H1 (cell line): ENCODE results near the gene TUBA3D. TPM values are rescaled to one million over a fixed set of nuclear protein-coding genes. Genes with fewer than 3 reads are reported as not detected.
"Not testable (repeated sequence)": the region's sequence is repeated elsewhere in the genome, so short reads cannot be mapped to it uniquely, and the experiment has no call there.

Source experiments
- CTCF ChIA-PET: fragments of 300-600 bp; sonication (Branson Sonifier 250); formaldehyde crosslinking; loops from one replicate; lab custom pipeline; 2021; ENCODE audit not compliant: partially characterized antibody; lab: Charles Lee
- POLR2A ChIA-PET: fragments of 300-600 bp; sonication (Branson Sonifier 250); formaldehyde crosslinking; loops from one replicate; lab custom pipeline; 2021; ENCODE audit warnings: inconsistent platforms; ENCODE audit not compliant: partially characterized antibody; lab: Charles Lee
- DNase-seq, 2 experiments: peaks; one replicate each; pipeline versions ENCODE4 v3.0.0 to v3.0.0-alpha.2; 2010 to 2022; ENCODE audit warnings: low spot score in 2 of 2, low read depth in 1 of 2, mixed read lengths in 1 of 2
- FAIRE-seq: peaks from 2 replicates; lab custom pipeline; 2011; peaks lifted over from hg19 to GRCh38; lab: Jason Lieb, UNC
- H2AFZ ChIP-seq: 2 replicates; pipeline ENCODE4 v1.8.1; 2012; ENCODE audit warnings: low read length, inconsistent platforms
- H2AK5ac ChIP-seq: 2 replicates; pipeline ENCODE4 v1.6.1; 2013; ENCODE audit warnings: low read depth, low read length
- H2BK120ac ChIP-seq: replicated peaks from 2 replicates; pipeline ENCODE3; 2013; ENCODE audit warnings: low read depth, low read length, inconsistent platforms
- H2BK12ac ChIP-seq: 2 replicates; pipeline ENCODE4 v1.6.1; 2013; ENCODE audit warnings: low read depth, low read length
- H2BK15ac ChIP-seq: 2 replicates; pipeline ENCODE4 v1.6.1; 2013; ENCODE audit warnings: low read length
- H2BK20ac ChIP-seq: 2 replicates; pipeline ENCODE4 v1.6.1; 2013; ENCODE audit warnings: low read length
- H2BK5ac ChIP-seq: 2 replicates; pipeline ENCODE4 v1.6.1; 2013; ENCODE audit warnings: low read depth, low read length
- H3K14ac ChIP-seq: 2 replicates; pipeline ENCODE4 v1.6.1; 2013; ENCODE audit warnings: inconsistent platforms; ENCODE audit not compliant: insufficient read length
- H3K18ac ChIP-seq: 2 replicates; pipeline ENCODE4 v1.6.1; 2013; ENCODE audit warnings: low read length; ENCODE audit errors: extremely low read depth
- H3K23ac ChIP-seq: 2 replicates; pipeline ENCODE4 v1.6.1; 2013; ENCODE audit warnings: inconsistent platforms; ENCODE audit not compliant: insufficient read length
- H3K23me2 ChIP-seq: 2 replicates; pipeline ENCODE4 v1.6.1; 2013; ENCODE audit warnings: low read depth, low read length
- H3K27ac ChIP-seq: 2 replicates; pipeline ENCODE4 v1.6.1; 2011; ENCODE audit warnings: low read depth, low read length, inconsistent platforms
- H3K27me3 ChIP-seq, 4 experiments: replicated peaks in 1 of 4; 1 replicate in 1 of 4; 2 replicates in 3 of 4; pipeline versions ENCODE4 v1.6.1 to v1.8.1; 2011 to 2013; ENCODE audit warnings: low read length in 3 of 4, mild to moderate bottlenecking in 3 of 4, inconsistent platforms in 2 of 4, mixed read lengths in 2 of 4, moderate library complexity in 1 of 4; ENCODE audit not compliant: control insufficient read depth in 3 of 4, insufficient read depth in 3 of 4; ENCODE audit errors: extremely low read depth in 1 of 4
- H3K36me3 ChIP-seq, 4 experiments: 2 replicates each; pipeline versions ENCODE4 v1.6.1 to v1.8.1; 2011 to 2013; ENCODE audit warnings: mild to moderate bottlenecking in 4 of 4, low read length in 3 of 4, moderate library complexity in 2 of 4, control low read depth in 1 of 4, inconsistent platforms in 1 of 4; ENCODE audit not compliant: insufficient read depth in 4 of 4, control insufficient read depth in 2 of 4
- H3K4ac ChIP-seq: replicated peaks from 2 replicates; pipeline ENCODE3; 2013; ENCODE audit warnings: low read length, low read depth, mixed read lengths, inconsistent platforms; ENCODE audit not compliant: insufficient read length
- H3K4me1 ChIP-seq, 4 experiments: replicated peaks in 1 of 4; 1 replicate in 1 of 4; 2 replicates in 3 of 4; pipeline versions ENCODE4 v1.6.1 to v1.8.1; 2011 to 2013; ENCODE audit warnings: low read length in 3 of 4, inconsistent platforms in 2 of 4, mixed read lengths in 1 of 4; ENCODE audit not compliant: insufficient read depth in 4 of 4, control insufficient read depth in 3 of 4
- H3K4me2 ChIP-seq, 2 experiments: 2 replicates each; pipeline versions ENCODE4 v1.6.1 to v1.8.1; 2011 to 2013; ENCODE audit warnings: low read depth in 2 of 2, low read length in 2 of 2, control low read depth in 1 of 2, inconsistent platforms in 1 of 2, mild to moderate bottlenecking in 1 of 2; ENCODE audit not compliant: insufficient read depth in 1 of 2
- H3K4me3 ChIP-seq, 4 experiments: fragments of 200-600, 300-600 bp in 1 of 4; sonication (generic), shearing (Covaris generic), sonication (Bioruptor Twin) in 1 of 4; 2 replicates each; pipeline versions ENCODE4 v1.5.1 to v1.8.1; 2011 to 2016; ENCODE audit warnings: low read length in 4 of 4, low read depth in 3 of 4, control low read depth in 2 of 4, inconsistent platforms in 2 of 4, mild to moderate bottlenecking in 2 of 4, mixed read lengths in 1 of 4, moderate library complexity in 1 of 4; ENCODE audit not compliant: insufficient read depth in 2 of 4; ENCODE audit errors: extremely low read depth in 1 of 4
- H3K56ac ChIP-seq: replicated peaks from 2 replicates; pipeline ENCODE3; 2013; ENCODE audit warnings: low read depth, mild to moderate bottlenecking, mixed read lengths, low read length, inconsistent platforms; ENCODE audit not compliant: insufficient read length
- H3K79me1 ChIP-seq: 2 replicates; pipeline ENCODE4 v1.6.1; 2013; ENCODE audit warnings: low read depth, low read length, control low read depth
- H3K79me2 ChIP-seq, 2 experiments: 2 replicates each; pipeline versions ENCODE4 v1.6.1 to v1.8.1; 2012 to 2013; ENCODE audit warnings: low read length in 2 of 2, mild to moderate bottlenecking in 2 of 2, inconsistent platforms in 1 of 2; ENCODE audit not compliant: insufficient read depth in 2 of 2, control insufficient read depth in 1 of 2
- H3K9ac ChIP-seq, 4 experiments: replicated peaks in 1 of 4; 1 replicate in 1 of 4; 2 replicates in 3 of 4; pipeline versions ENCODE4 v1.6.1 to v1.8.1; 2011 to 2013; ENCODE audit warnings: low read depth in 3 of 4, low read length in 3 of 4, control low read depth in 2 of 4, mild to moderate bottlenecking in 2 of 4, moderate library complexity in 2 of 4, inconsistent platforms in 1 of 4; ENCODE audit errors: extremely low read depth in 1 of 4
- H3K9me3 ChIP-seq, 2 experiments: 2 replicates each; pipeline versions ENCODE4 v1.6.1 to v1.8.1; 2012 to 2013; ENCODE audit warnings: mild to moderate bottlenecking in 2 of 2, moderate library complexity in 2 of 2, control low read depth in 1 of 2, inconsistent platforms in 1 of 2, low read depth in 1 of 2, low read length in 1 of 2, mixed read lengths in 1 of 2; ENCODE audit not compliant: insufficient read depth in 2 of 2
- H4K20me1 ChIP-seq, 2 experiments: replicated peaks in 1 of 2; 2 replicates each; pipeline versions ENCODE3 to v1.8.1; 2011 to 2013; ENCODE audit warnings: inconsistent platforms in 2 of 2, low read length in 2 of 2, mild to moderate bottlenecking in 1 of 2; ENCODE audit not compliant: insufficient read depth in 2 of 2, control insufficient read depth in 1 of 2
- H4K5ac ChIP-seq: 2 replicates; pipeline ENCODE4 v1.6.1; 2013; ENCODE audit warnings: low read length, low read depth, mixed read lengths, inconsistent platforms; ENCODE audit not compliant: insufficient read length
- H4K8ac ChIP-seq: 2 replicates; pipeline ENCODE4 v1.8.0; 2013; ENCODE audit warnings: mild to moderate bottlenecking, moderate library complexity, low read length, inconsistent platforms; ENCODE audit not compliant: insufficient read depth; ENCODE audit errors: extremely low read depth
- H4K91ac ChIP-seq: replicated peaks from 2 replicates; pipeline ENCODE3; 2013; ENCODE audit warnings: low read length, mixed read lengths, inconsistent platforms; ENCODE audit not compliant: insufficient read length
- TBP ChIP-seq: IDR thresholded peaks from 2 replicates; pipeline ENCODE4 v1.6.1; 2011; ENCODE audit warnings: low read depth, low read length, improper control_type of control experiment
- WGBS, 2 experiments: shearing (Covaris generic) in 1 of 2; methylation state at CpG; one replicate each; pipeline versions ENCODE4 v1.1.6 to v1.1.7; 2013 to 2015; ENCODE audit warnings: low lambda C conversion rate in 2 of 2, mixed read lengths in 2 of 2, inconsistent platforms in 1 of 2, low coverage in 1 of 2, missing lambda C conversion rate in 1 of 2; ENCODE audit not compliant: insufficient replicate concordance in 2 of 2, insufficient coverage in 1 of 2, insufficient read length in 1 of 2; ENCODE audit errors: extremely low coverage in 1 of 2, missing lambda C conversion rate in 1 of 2; 5-methylcytosine and 5-hydroxymethylcytosine counted together
- polyA plus RNA-seq, 7 experiments: library from polyadenylated mRNA; depleted of rRNA in 3 of 7; stranded (reverse) in 5 of 7; unstranded in 2 of 7; fragments of >200 nt in 5 of 7; fragments of 200-250 nt in 2 of 7; gene quantifications; 1 replicate in 5 of 7; 2 replicates in 1 of 7; 4 replicates in 1 of 7; pipeline versions ENCODE4 v1.2.1 to v1.2.3, GENCODE V29; 2011 to 2013; ENCODE audit warnings: missing spikeins in 2 of 7, mixed read lengths in 2 of 7
- total RNA-seq: library from RNA; stranded (reverse); fragmentation: NEBNext Ultra II Directional; extraction: Animal tissue kit (Norgen Biotek cat#: 25700); gene quantifications from 2 replicates; pipeline ENCODE4 v1.2.1, GENCODE V29; 2021

TUBA3D gene
- total and polyA plus RNA-seq, 2 of the 8 experiments (the other 6 are each of a cell fraction or from before 2014, with no cell fraction given): 0.15 TPM; not detected in 1

GRCh38 chr2:131431336-131431735 lies 44.6 kb upstream of the TUBA3D start (continued):
- no peak for TF ChIP-seq TBP
- TF ChIP-seq, all 59 proteins: peak for 0

DNA sequence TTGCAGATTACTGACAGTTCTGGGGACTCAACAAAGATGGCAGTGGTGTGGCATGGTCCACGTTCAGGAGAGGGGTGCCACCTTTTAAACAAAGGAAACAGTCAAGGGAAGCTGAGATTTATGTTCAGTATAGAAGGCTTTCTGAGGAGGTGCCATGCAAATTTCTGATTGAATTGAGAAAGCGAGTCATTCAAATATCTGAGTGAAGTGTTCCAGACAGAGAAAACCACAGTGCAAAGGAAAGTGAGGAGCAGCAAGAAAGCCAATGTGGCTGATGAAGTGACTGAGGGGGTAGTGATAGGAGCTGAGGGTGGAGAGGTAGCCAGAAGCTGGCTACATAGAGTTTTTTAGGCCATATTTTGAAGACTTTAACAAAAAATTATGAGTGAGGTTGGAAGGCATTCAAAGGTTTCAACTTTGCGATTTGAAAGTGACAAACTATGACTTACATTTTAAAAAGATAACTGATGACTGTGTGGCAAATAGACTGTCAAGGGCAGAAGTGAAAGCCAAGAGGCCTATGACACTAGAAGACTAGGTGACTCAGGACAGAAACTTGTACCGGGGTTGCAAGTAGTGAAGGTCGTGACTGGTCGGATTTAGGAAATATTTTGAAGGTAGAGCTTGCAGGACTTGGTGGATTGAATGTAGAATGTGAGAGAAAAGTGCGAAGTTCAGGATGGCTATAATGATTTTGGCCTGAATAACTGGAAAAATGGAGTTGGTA lies 35.0 kb upstream of the TUBA3D start:
- H4K91ac ChIP-seq, H3K4me1 ChIP-seq, H3K23me2 ChIP-seq, POLR2A ChIA-PET, H2BK5ac ChIP-seq, H3K27me3 ChIP-seq, H3K4ac ChIP-seq, H2BK12ac ChIP-seq, H3K23ac ChIP-seq, H2AK5ac ChIP-seq, H4K20me1 ChIP-seq, H3K9me3 ChIP-seq, H4K8ac ChIP-seq, DNase-seq, FAIRE-seq, H3K56ac ChIP-seq, H2BK120ac ChIP-seq, H3K4me3 ChIP-seq, H3K79me1 ChIP-seq, H3K36me3 ChIP-seq, H2BK20ac ChIP-seq, H3K27ac ChIP-seq, H3K4me2 ChIP-seq, H4K5ac ChIP-seq, H3K18ac ChIP-seq, H3K14ac ChIP-seq, H3K79me2 ChIP-seq, H2BK15ac ChIP-seq, H3K9ac ChIP-seq, H2AFZ ChIP-seq: not testable (repeated sequence)
- 85% methylated on average over 7 of the region's 7 CpGs; no CpG with 5 or more reads in 1 of the 2 experiments for WGBS, 2 experiments
- CTCF ChIA-PET: interaction anchor here (1.6 kb wide), 1 partner anchor 119 kb away, joined by 3 read pairs; no protein-coding TSS in a partner anchor
